Activated B cell treated with CpG ODN at 0.5 μM for 24 hours (primary cell): ENCODE results near the gene FMO5. TPM values are rescaled to one million over a fixed set of nuclear protein-coding genes. Genes with fewer than 3 reads are reported as not detected.

ENCODE experiments used
- ATAC-seq: fragments of 200-7000 bp; cut with Tn5 transposase; one replicate; pipeline ENCODE4 v1.10.0; 2021; ENCODE audit warnings: low read depth, mild to moderate bottlenecking, moderate library complexity
- CTCF ChIA-PET: fragments of 350-600 bp; sonication (Branson Sonifier 250); formaldehyde crosslinking; loops from one replicate; lab custom pipeline; 2021; ENCODE audit warnings: antibody characterized with exemption; lab: Charles Lee
- POLR2A ChIA-PET: fragments of 350-600 bp; sonication (Branson Sonifier 250); formaldehyde crosslinking; loops from one replicate; lab custom pipeline; 2021; ENCODE audit warnings: antibody characterized with exemption; lab: Charles Lee
- DNase-seq: peaks from one replicate; pipeline ENCODE4 v3.0.0; 2022
- H3K27ac Mint-ChIP-seq: one replicate; pipeline ENCODE4 v1.8.0; 2020; ENCODE audit warnings: mixed read lengths
- H3K27me3 Mint-ChIP-seq: one replicate; pipeline ENCODE4 v1.8.0; 2021; ENCODE audit warnings: mixed read lengths
- H3K36me3 Mint-ChIP-seq: one replicate; pipeline ENCODE4 v1.8.0; 2021; ENCODE audit warnings: low read depth, mixed read lengths
- H3K4me1 Mint-ChIP-seq: one replicate; pipeline ENCODE4 v1.8.0; 2021; ENCODE audit warnings: mixed read lengths
- H3K4me3 Mint-ChIP-seq: one replicate; pipeline ENCODE4 v1.8.0; 2020; ENCODE audit warnings: mild to moderate bottlenecking, mixed read lengths
- H3K9me3 Mint-ChIP-seq: one replicate; pipeline ENCODE4 v1.8.0; 2020; ENCODE audit warnings: mixed read lengths
- CTCF ChIP-seq: fragments of 200-600 bp; IDR thresholded peaks from one replicate; pipeline ENCODE4 v1.8.0; 2022; ENCODE audit warnings: antibody characterized with exemption, mild to moderate bottlenecking
- intact Hi-C: fragments of 100-400 bp; cut with micrococcal nuclease; formaldehyde crosslinking; loops from one replicate; pipeline ENCODE4 v1.15.1; 2024
- total RNA-seq: library from RNA; stranded (reverse); gene quantifications from 2 replicates; pipeline ENCODE4 v1.2.3, GENCODE V29; 2022

The FMO5 gene
- total RNA-seq = 1.5 and 1.8 TPM in 2 replicates

DNA sequence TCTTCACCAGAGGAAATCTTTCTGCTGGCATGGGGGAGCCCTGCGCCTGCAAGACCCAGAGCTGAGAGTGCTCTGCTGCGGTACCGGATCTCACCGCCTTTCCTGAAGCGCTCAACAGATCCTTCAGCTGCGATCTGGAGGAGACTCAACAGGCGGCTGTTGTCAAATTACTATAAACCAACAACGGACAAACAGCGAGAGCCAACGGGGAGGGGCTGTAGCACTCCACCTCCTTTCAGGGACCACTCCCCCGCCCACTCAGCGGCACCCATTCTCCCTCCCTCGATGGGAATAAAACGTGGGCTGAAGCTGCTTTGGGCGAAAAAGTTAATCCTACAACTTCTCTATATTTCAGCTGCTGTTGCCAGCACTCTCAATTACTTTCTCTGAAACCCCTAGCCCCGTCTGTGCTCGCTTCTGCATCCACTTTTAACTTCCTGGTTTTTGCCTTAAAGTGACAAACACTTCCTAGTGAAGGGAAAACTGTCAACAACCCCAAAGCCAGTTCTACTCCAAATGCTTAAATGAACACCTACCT is at the start of gene FMO5:
Gene FMO5 (minus strand): TSS at position 147 of the 538 bp plus-strand sequence. CDS start 310 bp downstream, outside the sequence.
- intact Hi-C loops = loop anchor here (1.0 to 5.0 kb wide), 2 partner anchors 18 to 48 kb away; no protein-coding TSS in a partner anchor
- ChIA-PET CTCF (interaction anchor here (0.9 to 1.8 kb wide), 3 partner anchors 17 to 53 kb away, joined by 3 to 9 read pairs (median 3); partner anchors contain the start of genes CHD1L and PRKAB2), POLR2A (interaction anchor here (0.7 to 2.2 kb wide), 5 partner anchors 11 to 141 kb away, joined by 3 to 14 read pairs (median 4); partner anchors contain the start of genes CHD1L and PRKAB2)
- Mint-ChIP-seq H3K9me3 (no peaks in the 10 kb centered on the region), H3K27me3 (no peaks in the 10 kb centered on the region), H3K4me1 (peaks cover 18% of the 10 kb centered on the region), H3K27ac (peak within 1 kb of the TSS; percentile 85), H3K36me3 (no peaks in the 10 kb centered on the region), H3K4me3 (peak within 1 kb of the TSS; percentile 88)
- DNase-seq (peak; percentile 43), ATAC-seq (peak; percentile 89)
- no peak for TF ChIP-seq CTCF

DNA sequence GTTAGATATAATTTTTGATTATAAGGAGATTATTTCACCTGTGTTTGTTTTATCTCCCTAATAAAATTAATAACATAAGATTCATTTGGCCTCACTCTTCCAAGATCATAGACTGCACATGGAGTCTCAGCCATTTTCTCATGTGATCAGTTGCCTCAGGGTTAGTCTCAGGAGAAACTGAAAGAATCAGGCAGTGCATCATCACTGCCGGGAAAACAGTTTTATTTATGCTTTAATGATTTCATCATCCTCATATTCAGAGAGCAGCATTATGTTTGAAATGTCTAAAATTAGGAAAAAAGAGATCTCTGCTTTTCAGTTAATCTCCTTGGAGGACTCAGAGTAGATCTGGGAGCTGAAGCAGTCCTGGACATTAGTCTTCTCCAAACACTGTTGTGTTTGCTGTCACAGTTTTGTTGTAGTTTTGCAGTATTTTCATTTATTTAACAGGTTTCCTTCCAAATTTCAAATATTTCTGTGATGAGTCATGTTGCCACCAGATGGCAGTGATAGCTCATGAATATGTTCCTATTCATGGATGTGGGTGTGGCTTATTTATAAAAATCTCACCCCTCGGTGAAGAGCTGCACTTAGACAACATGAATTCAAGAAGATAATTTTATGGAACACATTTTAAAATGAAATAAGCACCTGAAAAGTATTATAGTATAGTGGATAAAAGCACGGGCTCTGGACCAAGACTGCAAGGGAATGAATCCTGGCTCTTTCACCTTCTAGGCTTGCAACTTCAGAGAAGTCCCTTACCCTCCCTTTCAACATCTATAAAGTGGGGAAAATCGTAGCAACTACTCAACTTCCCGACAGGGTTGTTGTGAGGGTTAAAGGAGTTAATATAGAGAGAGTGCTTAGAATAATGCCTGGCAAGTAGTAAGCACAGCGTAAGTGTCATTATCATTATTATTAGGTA is 48.5 kb upstream of the FMO5 start:
- intact Hi-C loops = loop anchor here (1.0 to 5.0 kb wide), 2 partner anchors 369 to 619 kb away; no protein-coding TSS in a partner anchor
- no peak overlapping the region for H3K27ac Mint-ChIP-seq
- H3K27me3 Mint-ChIP-seq = no peaks in the 10 kb centered on the region
- H3K9me3 Mint-ChIP-seq = no peaks in the 10 kb centered on the region
- DNase-seq = no peak
- ATAC-seq = peak; percentile 49
- ChIA-PET POLR2A (interaction anchor here (1.3 kb wide), 1 partner anchor 189 kb away, joined by 4 read pairs; no protein-coding TSS in a partner anchor), CTCF (interaction anchor here (1.2 to 2.9 kb wide), 4 partner anchors 20 to 619 kb away, joined by 4 to 15 read pairs (median 8); no protein-coding TSS in a partner anchor)
- H3K4me3 Mint-ChIP-seq = no peak overlapping the region
- TF ChIP-seq CTCF = peak; percentile 21
- H3K36me3 Mint-ChIP-seq = peaks cover 75% of the 10 kb centered on the region
- H3K4me1 Mint-ChIP-seq = peaks cover 3% of the 10 kb centered on the region

- Mint-ChIP-seq H3K9me3 (no peaks in the 10 kb centered on the region), H3K27me3 (no peaks in the 10 kb centered on the region), H3K27ac (no peak overlapping the region), H3K36me3 (peaks cover 83% of the 10 kb centered on the region), H3K4me3 (no peak overlapping the region), H3K4me1 (peaks cover 3% of the 10 kb centered on the region)
- ChIA-PET CTCF (interaction anchor here (2.9 kb wide), 1 partner anchor 117 kb away, joined by 13 read pairs; no protein-coding TSS in a partner anchor), POLR2A (no interaction called here)
- intact Hi-C loops = loop anchor here (5.0 kb wide), 1 partner anchor 370 kb away; no protein-coding TSS in a partner anchor
- ATAC-seq (no peak), DNase-seq (no peak)
- no peak for TF ChIP-seq CTCF
Measured at GRCh38 chr1:147272042-147272441, 46.9 kb upstream of the FMO5 start.

DNA sequence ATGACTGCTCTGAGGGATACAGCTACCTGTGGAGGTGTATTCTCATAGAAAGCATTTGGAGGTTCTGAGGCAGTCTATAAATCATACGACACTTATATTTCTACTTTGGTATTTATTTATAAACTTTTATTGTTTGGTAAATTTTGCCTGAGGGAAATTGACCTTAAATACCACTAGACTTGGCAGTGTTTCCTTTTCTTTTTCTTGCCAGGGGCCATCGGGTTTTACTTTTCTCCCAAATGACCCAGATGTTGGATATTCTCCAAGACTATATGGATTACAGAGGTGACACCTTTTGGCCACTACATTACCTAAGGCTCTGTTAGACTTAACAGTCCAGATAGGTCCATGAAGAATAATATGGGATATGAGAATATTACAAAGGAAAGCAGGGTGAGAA is 45.6 kb upstream of the FMO5 start:
- no peak for DNase-seq
- ATAC-seq = no peak
- intact Hi-C loops = loop anchor here (5.0 kb wide), 1 partner anchor 372 kb away; no protein-coding TSS in a partner anchor
- peaks cover 3% of the 10 kb centered on the region for H3K4me1 Mint-ChIP-seq
- H3K4me3 Mint-ChIP-seq = no peak overlapping the region
- H3K27me3 Mint-ChIP-seq = no peaks in the 10 kb centered on the region
- ChIA-PET POLR2A (no interaction called here), CTCF (no interaction called here)
- no peak for TF ChIP-seq CTCF
- no peak overlapping the region for H3K27ac Mint-ChIP-seq
- peaks cover 83% of the 10 kb centered on the region for H3K36me3 Mint-ChIP-seq
- no peaks in the 10 kb centered on the region for H3K9me3 Mint-ChIP-seq
